ENCODE results near the gene XDH.

Gene XDH

GRCh38 chr2:31401580-31401979 is 13.0 kb downstream of the XDH start:
- DNase-seq, result no peak

GRCh38 chr2:31398881-31399280 is 15.7 kb downstream of the XDH start:
- DNase-seq, result no peak

- no peak for DNase-seq
These were observed 17.4 kb downstream of the XDH start for GRCh38 chr2:31397094-31397493.

GRCh38 chr2:31390324-31390723 is 24.2 kb downstream of the XDH start:
- no peak for DNase-seq

GRCh38 chr2:31388736-31389135 is 25.8 kb downstream of the XDH start:
- no peak for DNase-seq

GRCh38 chr2:31387850-31388249 is 26.7 kb downstream of the XDH start:
- no peak for DNase-seq

- no peak for DNase-seq
These were observed 27.9 kb downstream of the XDH start for GRCh38 chr2:31386648-31387047.

- no peak for DNase-seq
These were observed 28.4 kb downstream of the XDH start for GRCh38 chr2:31386172-31386571.

- DNase-seq, result no peak
These were observed 29.7 kb downstream of the XDH start for GRCh38 chr2:31384771-31385276.

- DNase-seq, result no peak
These were observed 30.2 kb downstream of the XDH start for GRCh38 chr2:31384351-31384750.

GRCh38 chr2:31383471-31384153 is 30.9 kb downstream of the XDH start:
- no peak for DNase-seq

GRCh38 chr2:31382452-31383120 is 32.0 kb downstream of the XDH start:
- no peak for DNase-seq

GRCh38 chr2:31381601-31382000 is 32.9 kb downstream of the XDH start:
- DNase-seq, result no peak

- no peak for DNase-seq
These were observed 34.3 kb downstream of the XDH start for GRCh38 chr2:31380243-31380642.

- DNase-seq, result no peak
These were observed 34.8 kb downstream of the XDH start for GRCh38 chr2:31379747-31380146.

- no peak for DNase-seq
These were observed 35.6 kb downstream of the XDH start for GRCh38 chr2:31378791-31379501.

GRCh38 chr2:31378389-31378788 is 36.2 kb downstream of the XDH start:
- no peak for DNase-seq

GRCh38 chr2:31373127-31373526 is 41.4 kb downstream of the XDH start:
- no peak for DNase-seq

- DNase-seq, result no peak
These were observed 42.4 kb downstream of the XDH start for GRCh38 chr2:31372097-31372496.

GRCh38 chr2:31371691-31372090 is 42.9 kb downstream of the XDH start:
- DNase-seq, result no peak

GRCh38 chr2:31366733-31367132 is 47.8 kb downstream of the XDH start:
- DNase-seq, result no peak

GRCh38 chr2:31365834-31366505 is 48.6 kb downstream of the XDH start:
- DNase-seq, result no peak

- DNase-seq, result no peak
These were observed 49.2 kb downstream of the XDH start for GRCh38 chr2:31365348-31365747.

Data from activated gamma-delta T cell treated with Interleukin-2 at 50 U/mL for 16 hours (primary cell).